GM12873 (cell line): Measurements from ENCODE around the gene ZNF780A.

Source experiments
- CTCF ChIP-seq: IDR thresholded peaks from 2 replicates; pipeline ENCODE4 v1.5.1; 2012; ENCODE audit warnings: low read depth, mild to moderate bottlenecking, moderate library complexity, low read length, control low read depth; ENCODE audit not compliant: insufficient read depth; ENCODE audit errors: missing control alignments

Gene ZNF780A

GRCh38 chr19:40054632-40055031 lies 36.1 kb downstream of the ZNF780A start:
- TF ChIP-seq CTCF: no peak

GRCh38 chr19:40053491-40053890 lies 37.3 kb downstream of the ZNF780A start:
- no peak for TF ChIP-seq CTCF

- no peak for TF ChIP-seq CTCF
These were observed 54.7 kb downstream of the ZNF780A start for GRCh38 chr19:40035996-40036395.

- no peak for TF ChIP-seq CTCF
These were observed 56.7 kb downstream of the ZNF780A start for GRCh38 chr19:40033989-40034560.

GRCh38 chr19:40026597-40026970 lies 64.2 kb downstream of the ZNF780A start:
- TF ChIP-seq CTCF: no peak

- no peak for TF ChIP-seq CTCF
These were observed 64.7 kb downstream of the ZNF780A start for GRCh38 chr19:40025938-40026596.

- no peak for TF ChIP-seq CTCF
These were observed 66.8 kb downstream of the ZNF780A start for GRCh38 chr19:40023969-40024368.
